ENCODE data around the gene GDPD1.
"Not testable (repeated sequence)": the region's sequence is repeated elsewhere in the genome, so short reads cannot be mapped to it uniquely, and the experiment has no call there.

GDPD1 gene

DNA sequence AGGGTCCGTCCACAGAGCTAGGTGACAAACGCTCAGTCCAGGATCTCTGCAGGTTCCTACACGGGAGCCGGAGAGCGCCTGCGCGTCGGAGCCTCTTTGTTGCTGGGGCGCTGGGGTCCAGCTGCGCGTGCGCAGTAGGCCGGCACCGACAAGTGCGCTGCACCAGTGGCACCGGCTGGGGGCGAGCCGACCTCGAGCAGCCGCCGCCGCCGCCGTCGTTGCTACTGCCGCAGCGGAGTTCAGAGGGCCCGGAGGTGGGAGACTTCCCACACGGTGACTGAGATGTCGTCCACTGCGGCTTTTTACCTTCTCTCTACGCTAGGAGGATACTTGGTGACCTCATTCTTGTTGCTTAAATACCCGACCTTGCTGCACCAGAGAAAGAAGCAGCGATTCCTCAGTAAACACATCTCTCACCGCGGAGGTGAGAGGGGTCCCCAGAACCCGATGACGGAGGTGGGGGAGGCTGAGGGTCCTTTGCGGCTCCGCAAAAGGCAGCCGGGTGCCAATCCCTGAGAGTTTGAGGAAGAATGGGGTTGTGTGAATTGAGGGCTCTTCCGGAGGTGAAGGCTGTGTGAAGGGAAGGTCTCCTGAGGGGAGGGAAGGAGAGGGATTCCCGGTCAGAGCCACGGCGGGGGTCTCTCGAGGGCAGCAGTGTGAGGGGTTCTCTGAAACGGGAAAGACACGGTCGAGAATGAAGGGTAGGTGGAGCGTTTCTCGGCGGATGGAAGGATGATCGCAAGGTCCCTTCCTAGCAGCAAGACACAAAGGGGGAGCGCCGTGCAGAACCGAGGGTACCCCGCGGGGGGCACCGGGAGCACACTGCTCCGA, at the start of gene GDPD1:
TSS of gene GDPD1 (plus strand) at position 184 of the 831 bp plus-strand sequence. CDS start at position 283, 99 bp downstream.
- peak; percentile 95 for DNase-seq (ENCODE audit: low spot score)

DNA sequence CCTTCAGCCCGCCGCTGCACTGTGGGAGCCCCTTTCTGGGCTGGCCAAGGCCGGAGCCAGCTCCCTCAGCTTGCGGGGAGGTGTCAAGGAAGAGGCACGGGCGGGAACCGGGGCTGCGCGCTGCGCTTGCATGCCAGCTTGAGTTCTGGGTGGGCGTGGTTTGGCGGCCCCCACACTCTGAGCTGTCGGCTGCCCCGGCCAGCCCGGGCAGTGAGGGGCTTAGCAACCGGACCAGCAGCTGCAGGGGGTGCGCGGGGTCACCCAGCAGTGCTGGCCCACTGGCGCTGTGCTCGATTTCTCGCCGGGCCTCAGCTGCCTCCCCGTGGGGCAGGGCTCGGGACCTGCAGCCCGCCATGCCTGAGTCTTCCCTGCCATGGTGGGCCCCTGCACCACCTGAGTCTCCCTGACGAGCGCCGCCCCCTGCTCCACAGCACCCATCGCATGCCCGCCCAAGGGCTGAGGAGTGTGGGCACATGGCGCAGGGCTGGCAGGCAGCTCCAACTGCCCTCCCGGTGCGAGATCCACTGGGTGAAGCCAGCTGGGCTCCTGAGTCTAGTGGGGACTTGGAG, 47.8 kb upstream of the GDPD1 start:
- DNase-seq (ENCODE audit: low spot score), result peak; percentile 34

DNA sequence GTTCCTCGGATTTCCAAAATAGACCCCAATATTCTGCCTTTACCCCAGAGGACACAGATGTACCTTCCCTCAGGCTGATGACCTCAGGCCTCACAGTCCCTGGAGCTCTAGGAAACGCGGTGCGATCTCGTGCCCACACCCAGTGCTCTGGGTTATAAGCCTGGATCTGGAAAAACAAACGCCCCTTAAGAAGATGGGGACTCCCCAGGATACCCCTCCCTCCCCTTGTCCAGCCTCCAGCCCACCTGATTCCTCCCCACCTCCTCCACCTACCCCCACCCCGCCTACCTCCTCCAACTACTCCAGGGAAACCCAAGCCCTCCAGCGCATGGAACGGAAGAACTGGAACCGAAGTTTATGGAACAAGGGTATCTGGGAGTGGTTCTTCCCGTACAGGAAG, 45.6 kb upstream of the GDPD1 start:
- no peak for DNase-seq (ENCODE audit: low spot score)

DNA sequence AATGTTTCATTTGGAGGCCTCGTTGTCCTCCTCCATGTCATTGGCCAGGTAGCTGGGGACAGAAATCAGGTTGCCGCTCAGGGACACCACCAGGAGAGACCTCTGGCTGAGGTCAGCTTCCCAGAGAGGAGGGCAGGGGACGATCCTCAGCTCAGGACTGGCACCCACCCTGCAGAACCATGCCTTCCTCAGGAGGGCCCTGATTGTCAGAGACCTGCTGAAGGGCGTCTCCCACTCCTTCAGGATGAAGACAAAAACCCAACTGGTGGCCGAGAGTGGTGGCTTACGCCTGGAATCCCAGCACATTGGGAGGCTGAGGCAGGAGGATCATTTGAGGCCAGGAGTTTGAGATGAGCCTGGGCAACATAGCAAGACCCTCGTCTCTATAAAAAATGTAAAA, 45.2 kb upstream of the GDPD1 start:
- no peak for DNase-seq (ENCODE audit: low spot score)

GRCh38 chr17:59178266-59178985, 41.9 kb upstream of the GDPD1 start:
- no peak for DNase-seq (ENCODE audit: low spot score)

GRCh38 chr17:59179601-59180000, 40.7 kb upstream of the GDPD1 start:
- not testable (repeated sequence) for DNase-seq (ENCODE audit: low spot score)

DNA sequence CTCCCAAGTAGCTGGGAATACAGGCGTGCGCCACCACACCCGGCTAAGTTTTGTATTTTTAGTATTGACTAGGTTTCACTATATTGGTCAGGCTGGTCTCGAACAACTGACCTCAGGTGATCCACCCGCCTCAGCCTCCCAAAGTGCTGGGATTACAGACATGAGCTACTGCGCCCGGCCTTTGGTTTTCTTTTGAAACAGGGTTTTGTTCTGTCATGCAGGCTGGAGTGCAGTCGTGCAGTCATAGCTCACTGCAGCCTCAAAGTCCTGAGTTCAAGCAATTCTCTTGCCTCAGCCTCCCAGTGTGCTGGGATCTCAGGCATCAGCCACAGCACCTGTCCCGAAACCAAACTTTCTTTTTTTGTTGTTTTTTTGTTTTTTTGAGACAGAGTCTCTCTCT, 39.7 kb upstream of the GDPD1 start:
- DNase-seq (ENCODE audit: low spot score), result no peak

DNA sequence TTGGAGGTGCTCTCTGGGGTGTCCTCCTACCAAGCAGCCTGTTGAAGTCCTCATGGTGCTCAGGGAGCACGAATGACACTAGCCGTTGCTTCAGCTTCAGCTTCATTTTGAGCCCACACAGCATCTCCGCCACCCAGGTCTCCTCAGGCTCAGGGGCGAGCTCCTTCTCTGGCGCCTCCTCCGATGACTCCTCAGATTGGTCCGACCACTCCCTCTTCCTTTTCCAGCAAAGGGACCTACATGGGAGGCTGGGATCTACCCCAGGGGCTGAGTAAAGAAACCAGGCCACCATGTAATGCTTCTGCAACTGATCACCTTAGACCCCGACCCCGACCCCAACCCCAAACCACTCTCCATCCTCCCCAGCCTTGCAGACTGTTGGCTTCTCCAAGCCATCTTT, 38.8 kb upstream of the GDPD1 start:
- no peak for DNase-seq (ENCODE audit: low spot score)

GRCh38 chr17:59185997-59186396, 34.3 kb upstream of the GDPD1 start:
- DNase-seq (ENCODE audit: low spot score), result no peak

DNA sequence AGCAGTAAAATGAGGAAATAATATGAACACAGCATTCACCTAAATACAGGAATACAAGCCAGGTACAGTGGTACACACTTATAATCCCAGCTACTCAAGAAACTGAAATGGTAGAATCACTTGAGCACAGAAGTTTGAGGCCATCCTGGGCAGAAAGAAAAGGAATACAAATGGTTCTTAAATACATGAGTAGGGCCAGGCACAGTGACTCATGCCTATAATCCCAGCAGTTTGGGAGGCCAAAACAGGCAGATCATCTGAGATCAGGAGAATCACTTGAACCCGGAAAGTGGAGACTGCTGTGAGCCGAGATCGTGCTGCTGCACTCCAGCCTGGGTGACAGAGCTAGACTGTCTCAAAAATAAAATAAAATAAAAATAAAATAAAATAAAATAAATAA, 33.5 kb upstream of the GDPD1 start:
- no peak for DNase-seq (ENCODE audit: low spot score)

GRCh38 chr17:59190806-59191205, 29.5 kb upstream of the GDPD1 start:
- DNase-seq (ENCODE audit: low spot score), result no peak

DNA sequence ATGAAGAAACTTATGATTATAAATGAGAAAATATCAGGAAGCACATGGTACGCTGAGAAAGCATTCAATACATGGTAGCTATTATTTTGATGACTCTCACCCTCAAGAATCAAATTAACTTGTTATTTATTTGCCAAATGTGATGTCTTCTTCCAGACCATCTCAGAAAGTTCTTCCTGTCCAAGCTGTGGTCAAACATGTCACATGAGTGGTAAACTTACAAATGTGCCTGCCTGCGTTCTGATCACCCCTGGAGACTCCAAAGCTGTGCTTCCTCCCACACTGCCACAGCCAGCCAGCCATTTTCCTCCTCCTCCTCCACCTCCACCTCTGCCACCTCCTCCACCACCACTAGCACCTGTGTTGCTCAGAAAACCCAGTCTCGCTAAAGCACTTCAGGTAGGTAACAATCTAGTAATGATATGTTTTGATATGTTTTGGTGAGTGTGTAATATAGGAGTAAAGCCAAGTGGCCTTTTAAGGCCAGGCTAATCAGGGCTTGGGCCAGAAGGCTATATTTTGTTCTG, 26.9 kb upstream of the GDPD1 start:
- no peak for DNase-seq (ENCODE audit: low spot score)

GRCh38 chr17:59199398-59199797, 20.9 kb upstream of the GDPD1 start:
- no peak for DNase-seq (ENCODE audit: low spot score)

GRCh38 chr17:59202320-59202719, 18.0 kb upstream of the GDPD1 start:
- DNase-seq (ENCODE audit: low spot score), result no peak

- DNase-seq (ENCODE audit: low spot score), result no peak
Measured at GRCh38 chr17:59219370-59219769, 941 bp upstream of the GDPD1 start.

DNA sequence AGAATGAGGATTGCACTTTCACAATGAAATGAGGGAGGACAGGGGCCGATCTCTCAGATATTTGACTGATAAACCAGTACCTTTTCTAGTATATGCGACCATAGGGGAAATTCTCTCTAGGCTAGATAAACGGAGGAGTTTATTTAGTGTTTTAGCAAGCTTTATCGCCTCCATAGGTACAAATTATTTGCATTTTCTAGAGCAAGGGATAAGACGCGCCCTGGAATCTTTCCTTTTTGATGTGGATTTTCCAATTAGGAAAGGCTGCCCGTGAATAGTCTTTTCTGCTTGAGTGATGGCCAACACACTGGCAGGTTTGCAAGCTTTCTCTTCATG, 351 bp upstream of the GDPD1 start:
- no peak for DNase-seq (ENCODE audit: low spot score)

GRCh38 chr17:59221159-59221847, 992 bp downstream of the GDPD1 start:
- no peak for DNase-seq (ENCODE audit: low spot score)

GRCh38 chr17:59223813-59224212, 3.5 kb downstream of the GDPD1 start:
- DNase-seq (ENCODE audit: low spot score), result no peak

- not testable (repeated sequence) for DNase-seq (ENCODE audit: low spot score)
Measured at GRCh38 chr17:59228588-59228987, 8.3 kb downstream of the GDPD1 start.

DNA sequence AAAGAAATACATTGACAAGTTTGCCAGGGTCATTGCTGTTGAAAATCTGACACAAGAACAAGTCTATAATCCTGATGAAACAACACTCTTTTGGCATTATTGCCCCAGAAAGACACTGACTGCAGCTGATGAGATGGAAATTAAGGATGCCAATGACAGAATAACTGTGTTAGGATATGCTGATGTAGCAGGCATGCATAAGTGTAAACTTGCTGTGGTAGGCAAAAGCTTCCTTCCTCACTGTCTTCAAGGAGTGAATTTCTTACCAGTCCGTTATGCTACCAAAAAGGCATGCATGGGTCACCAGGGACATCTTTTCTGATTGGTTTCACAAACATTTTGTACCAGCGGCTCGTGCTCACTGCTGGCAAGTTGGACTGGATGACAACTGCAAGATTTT, 10.5 kb downstream of the GDPD1 start:
- no peak for DNase-seq (ENCODE audit: low spot score)

DNA sequence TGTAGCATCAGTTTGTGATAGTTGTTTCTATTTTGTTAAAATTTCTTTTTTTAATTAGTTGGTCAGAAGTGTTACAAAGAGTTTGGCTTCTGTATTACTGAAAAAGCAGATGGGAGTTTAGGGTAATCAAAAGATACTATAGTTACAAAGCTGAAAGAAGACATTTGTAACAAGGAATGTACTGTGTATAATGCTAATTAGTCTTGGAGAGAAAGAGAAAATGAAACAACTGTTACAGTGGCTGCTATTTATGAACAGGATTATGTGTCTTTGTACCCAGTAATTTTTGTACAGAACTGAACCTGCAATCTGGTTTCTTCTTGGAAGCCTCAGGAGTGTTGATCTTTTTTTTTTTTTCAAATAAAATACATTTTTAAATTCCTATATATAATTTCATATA, 14.3 kb downstream of the GDPD1 start:
- DNase-seq (ENCODE audit: low spot score), result no peak

GRCh38 chr17:59238906-59239305, 18.6 kb downstream of the GDPD1 start:
- no peak for DNase-seq (ENCODE audit: low spot score)
